ENCODE data around the gene SBF1.

Gene SBF1

GRCh38 chr22:50423956-50424355, 50.9 kb downstream of the SBF1 start:
- TF ChIP-seq CTCF (IDR thresholded peaks at IDR 0.05; ENCODE audit: borderline replicate concordance, control extremely low read depth, extremely low read depth, insufficient read depth, missing control alignments), result no peak
- DNase-seq (ENCODE audit: low spot score), result no peak
- in situ Hi-C loops (cut with MboI; ENCODE audit: low sequenced_read_pairs, unreplicated experiment), result no loop called here

- TF ChIP-seq CTCF (IDR thresholded peaks at IDR 0.05; ENCODE audit: borderline replicate concordance, control extremely low read depth, extremely low read depth, insufficient read depth, missing control alignments), result no peak
- in situ Hi-C loops (cut with MboI; ENCODE audit: low sequenced_read_pairs, unreplicated experiment), result no loop called here
Observed at GRCh38 chr22:50422961-50423815, 51.6 kb downstream of the SBF1 start.

GRCh38 chr22:50422046-50422445, 52.8 kb downstream of the SBF1 start:
- no peak for DNase-seq (ENCODE audit: low spot score)
- in situ Hi-C loops (cut with MboI; ENCODE audit: low sequenced_read_pairs, unreplicated experiment), result no loop called here
- TF ChIP-seq CTCF (IDR thresholded peaks at IDR 0.05; ENCODE audit: borderline replicate concordance, control extremely low read depth, extremely low read depth, insufficient read depth, missing control alignments), result no peak

More at GRCh38 chr22:50422961-50423815, 51.6 kb downstream of the SBF1 start:
- no peak for DNase-seq (ENCODE audit: low spot score)

- no peak for TF ChIP-seq CTCF (IDR thresholded peaks at IDR 0.05; ENCODE audit: borderline replicate concordance, control extremely low read depth, extremely low read depth, insufficient read depth, missing control alignments)
- DNase-seq (ENCODE audit: low spot score), result no peak
- in situ Hi-C loops (cut with MboI; ENCODE audit: low sequenced_read_pairs, unreplicated experiment), result no loop called here
Observed at GRCh38 chr22:50420581-50420980, 54.3 kb downstream of the SBF1 start.

- in situ Hi-C loops (cut with MboI; ENCODE audit: low sequenced_read_pairs, unreplicated experiment), result no loop called here
- TF ChIP-seq CTCF (IDR thresholded peaks at IDR 0.05; ENCODE audit: borderline replicate concordance, control extremely low read depth, extremely low read depth, insufficient read depth, missing control alignments), result no peak
- no peak for DNase-seq (ENCODE audit: low spot score)
Observed at GRCh38 chr22:50420015-50420414, 54.8 kb downstream of the SBF1 start.

GRCh38 chr22:50419116-50419515, 55.7 kb downstream of the SBF1 start:
- DNase-seq (ENCODE audit: low spot score), result no peak
- in situ Hi-C loops (cut with MboI; ENCODE audit: low sequenced_read_pairs, unreplicated experiment), result no loop called here
- TF ChIP-seq CTCF (IDR thresholded peaks at IDR 0.05; ENCODE audit: borderline replicate concordance, control extremely low read depth, extremely low read depth, insufficient read depth, missing control alignments), result no peak

All from GM13976 (cell line).